ENCODE results near the gene GDF7. TPM values are rescaled to one million over a fixed set of nuclear protein-coding genes. Genes with fewer than 3 reads are reported as not detected.

The GDF7 gene
- total and polyA plus RNA-seq, 4 donors: 0.89 to 7.2 (median 3.3) TPM

GRCh38 chr2:20622731-20623130 is 44.2 kb upstream of the GDF7 start:
- Histone ChIP-seq H3K36me3 (ENCODE audit: control insufficient read depth in 4 of 4, insufficient read depth in 3 of 4, low read depth in 1 of 4, low read length in 3 of 4) (peaks cover 0 to 18% (median 9%) of the 10 kb centered on the region in 4 donors), H3K4me3 (ENCODE audit: low read depth in 1 of 3, low read length in 3 of 3) (no peak overlapping the region), H3K9ac (ENCODE audit: low read depth in 1 of 2, low read length in 2 of 2) (no peak overlapping the region), H3K27ac (ENCODE audit: low read depth in 1 of 2, low read length in 2 of 2) (no peak overlapping the region), H3K27me3 (ENCODE audit: control insufficient read depth in 4 of 4, insufficient read depth in 4 of 4, low read length in 3 of 4) (no peaks in the 10 kb centered on the region), H3K9me3 (ENCODE audit: control insufficient read depth in 4 of 4, low read length in 3 of 4) (no peaks in the 10 kb centered on the region), H3K4me1 (ENCODE audit: control insufficient read depth in 4 of 4, insufficient read depth in 4 of 4, low read length in 3 of 4) (peaks cover under 1 to 11% (median 7%) of the 10 kb centered on the region in 4 donors)
- no peak for DNase-seq (ENCODE audit: low spot score)
- WGBS: 83% methylated on average over 10 of the region's 10 CpGs
- TF ChIP-seq HNF4A (conservative IDR thresholded peaks at IDR 0.05) (no peak), CTCF (IDR thresholded peaks at IDR 0.05; ENCODE audit: low read depth, low read length, missing input control) (no peak), NR2F2 (IDR thresholded peaks at IDR 0.05) (no peak), JUND (IDR thresholded peaks at IDR 0.05) (no peak), MAX (IDR thresholded peaks at IDR 0.05) (no peak), FOXA2 (IDR thresholded peaks at IDR 0.05) (no peak)

- H3K9ac ChIP-seq (ENCODE audit: low read depth in 1 of 2, low read length in 2 of 2): no peak overlapping the region
Observed at GRCh38 chr2:20623241-20623640, 43.7 kb upstream of the GDF7 start.

More at GRCh38 chr2:20623241-20623640, 43.7 kb upstream of the GDF7 start:
- Histone ChIP-seq H3K27ac (ENCODE audit: low read depth in 1 of 2, low read length in 2 of 2) (no peak overlapping the region), H3K4me3 (ENCODE audit: low read depth in 1 of 3, low read length in 3 of 3) (no peak overlapping the region), H3K4me1 (ENCODE audit: control insufficient read depth in 4 of 4, insufficient read depth in 4 of 4, low read length in 3 of 4) (peaks cover 0 to 6% (median 5%) of the 10 kb centered on the region in 4 donors), H3K36me3 (ENCODE audit: control insufficient read depth in 4 of 4, insufficient read depth in 3 of 4, low read depth in 1 of 4, low read length in 3 of 4) (peaks cover 0 to 18% (median 9%) of the 10 kb centered on the region in 4 donors), H3K9me3 (ENCODE audit: control insufficient read depth in 4 of 4, low read length in 3 of 4) (no peaks in the 10 kb centered on the region), H3K27me3 (ENCODE audit: control insufficient read depth in 4 of 4, insufficient read depth in 4 of 4, low read length in 3 of 4) (no peaks in the 10 kb centered on the region)
- DNase-seq (ENCODE audit: low spot score): no peak
- TF ChIP-seq JUND (IDR thresholded peaks at IDR 0.05) (no peak), MAX (IDR thresholded peaks at IDR 0.05) (no peak), ATF3 (IDR thresholded peaks at IDR 0.05) (no peak), CTCF (IDR thresholded peaks at IDR 0.05; ENCODE audit: low read depth, low read length, missing input control) (no peak), HNF4G (IDR thresholded peaks at IDR 0.05) (no peak), GABPA (IDR thresholded peaks at IDR 0.05 in 1 of 2, conservative IDR thresholded peaks at IDR 0.05 in 1 of 2) (no peak), ZBTB33 (IDR thresholded peaks at IDR 0.05) (no peak)
- 85% methylated on average over 10 of the region's 10 CpGs for WGBS
